NCI-H446 (cell line): ENCODE results near the gene PHLDB3.
"Not testable (repeated sequence)": the region's sequence is repeated elsewhere in the genome, so short reads cannot be mapped to it uniquely, and the experiment has no call there.

Source experiments
- DNase-seq, 2 experiments: peaks; one replicate each; lab custom pipeline; 2025; lab: John Stamatoyannopoulos, UW

The PHLDB3 gene

GRCh38 chr19:43444531-43445287, 59.8 kb downstream of the PHLDB3 start:
- DNase-seq: no peak

- DNase-seq: not testable (repeated sequence)
These were observed 60.5 kb downstream of the PHLDB3 start for GRCh38 chr19:43444091-43444490.

GRCh38 chr19:43441716-43442115, 62.8 kb downstream of the PHLDB3 start:
- no peak for DNase-seq

GRCh38 chr19:43439709-43440063, 64.9 kb downstream of the PHLDB3 start:
- DNase-seq: no peak

GRCh38 chr19:43439032-43439708, 65.4 kb downstream of the PHLDB3 start:
- DNase-seq: no peak

- no peak for DNase-seq
These were observed 66.1 kb downstream of the PHLDB3 start for GRCh38 chr19:43438291-43439031.

- no peak for DNase-seq
These were observed 66.8 kb downstream of the PHLDB3 start for GRCh38 chr19:43437712-43438111.

- not testable (repeated sequence) for DNase-seq
These were observed 67.3 kb downstream of the PHLDB3 start for GRCh38 chr19:43437284-43437683.

- DNase-seq: no peak
These were observed 68.8 kb downstream of the PHLDB3 start for GRCh38 chr19:43435775-43436174.

- DNase-seq: no peak
These were observed 70.9 kb downstream of the PHLDB3 start for GRCh38 chr19:43433689-43434088.

GRCh38 chr19:43433358-43433673, 71.2 kb downstream of the PHLDB3 start:
- no peak for DNase-seq

GRCh38 chr19:43430976-43431375, 73.6 kb downstream of the PHLDB3 start:
- DNase-seq: no peak

- DNase-seq: no peak
These were observed 74.3 kb downstream of the PHLDB3 start for GRCh38 chr19:43430142-43430710.

- DNase-seq: no peak
These were observed 75.2 kb downstream of the PHLDB3 start for GRCh38 chr19:43429395-43429794.

- DNase-seq: peak in 1 of 2 experiments; percentile 13
These were observed 78.8 kb downstream of the PHLDB3 start for GRCh38 chr19:43425567-43426392.
